EL (cell line): ENCODE measurements around the gene IQSEC1.
"Not testable (repeated sequence)": the region's sequence is repeated elsewhere in the genome, so short reads cannot be mapped to it uniquely, and the experiment has no call there.

Source experiments
- DNase-seq: peaks from one replicate; pipeline ENCODE4 v3.0.0-alpha.2; 2016

Gene IQSEC1

DNA sequence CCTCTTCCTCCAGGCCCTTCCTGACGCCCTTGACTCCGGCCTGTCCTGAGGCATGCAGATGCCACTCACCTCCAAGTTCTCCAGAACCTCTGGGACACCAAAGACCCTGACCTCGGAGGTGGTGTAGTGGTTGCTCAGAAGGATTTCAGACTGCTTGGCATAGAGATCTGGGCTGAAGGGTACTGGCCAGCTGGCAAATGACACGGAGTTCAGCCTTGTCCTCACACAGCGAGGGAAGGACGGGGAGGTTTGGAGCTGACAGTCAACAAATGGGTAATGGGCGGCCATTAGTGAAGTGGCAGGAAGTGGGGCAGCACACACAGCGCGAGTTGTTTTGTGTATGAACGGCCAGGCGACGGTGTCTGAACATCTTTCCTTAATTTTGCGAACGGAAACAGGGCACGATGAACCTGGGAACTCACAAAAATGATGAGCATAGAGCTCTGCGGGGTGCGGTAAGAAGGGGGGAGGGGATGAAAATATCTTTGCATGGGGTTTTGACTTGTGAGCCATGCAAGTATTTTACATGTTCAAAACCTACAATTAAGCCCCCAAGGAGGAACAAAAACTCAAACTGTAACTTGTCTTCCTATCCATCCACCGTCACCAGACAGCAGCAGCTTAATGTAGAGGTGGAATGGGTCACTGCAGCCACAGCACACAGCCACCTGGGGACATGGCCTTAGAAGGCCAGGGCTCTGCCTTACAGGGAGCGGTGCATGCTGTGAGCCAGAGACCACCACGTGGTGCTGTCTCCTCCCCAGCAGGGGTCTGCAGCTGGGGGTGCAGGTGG lies 188.2 kb downstream of the IQSEC1 start:
- DNase-seq: no peak

DNA sequence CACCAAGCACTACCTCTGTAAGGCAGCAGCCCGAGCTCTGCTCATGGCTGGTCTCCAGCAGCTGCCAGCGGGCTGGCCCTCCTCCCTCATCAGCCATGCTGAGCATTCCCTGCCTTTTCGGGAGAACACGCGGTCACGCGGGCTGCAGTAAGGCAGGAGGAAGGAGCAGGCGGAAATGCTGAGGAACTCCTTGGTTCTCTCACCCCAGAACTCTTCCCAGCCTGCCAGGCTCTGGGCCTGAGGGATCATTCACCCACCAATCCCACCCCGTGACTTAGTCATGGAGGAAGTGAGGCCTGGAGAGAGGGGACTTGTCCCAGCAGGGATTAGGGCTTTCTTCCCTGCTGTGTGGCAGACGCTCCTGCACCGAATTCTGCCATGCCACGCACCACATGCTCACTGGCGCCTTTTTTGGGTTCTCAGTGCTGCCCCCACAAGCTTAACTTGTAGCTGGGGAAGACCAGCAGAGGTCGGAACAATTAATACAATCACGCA lies 189.0 kb downstream of the IQSEC1 start:
- DNase-seq: peak; percentile 25

DNA sequence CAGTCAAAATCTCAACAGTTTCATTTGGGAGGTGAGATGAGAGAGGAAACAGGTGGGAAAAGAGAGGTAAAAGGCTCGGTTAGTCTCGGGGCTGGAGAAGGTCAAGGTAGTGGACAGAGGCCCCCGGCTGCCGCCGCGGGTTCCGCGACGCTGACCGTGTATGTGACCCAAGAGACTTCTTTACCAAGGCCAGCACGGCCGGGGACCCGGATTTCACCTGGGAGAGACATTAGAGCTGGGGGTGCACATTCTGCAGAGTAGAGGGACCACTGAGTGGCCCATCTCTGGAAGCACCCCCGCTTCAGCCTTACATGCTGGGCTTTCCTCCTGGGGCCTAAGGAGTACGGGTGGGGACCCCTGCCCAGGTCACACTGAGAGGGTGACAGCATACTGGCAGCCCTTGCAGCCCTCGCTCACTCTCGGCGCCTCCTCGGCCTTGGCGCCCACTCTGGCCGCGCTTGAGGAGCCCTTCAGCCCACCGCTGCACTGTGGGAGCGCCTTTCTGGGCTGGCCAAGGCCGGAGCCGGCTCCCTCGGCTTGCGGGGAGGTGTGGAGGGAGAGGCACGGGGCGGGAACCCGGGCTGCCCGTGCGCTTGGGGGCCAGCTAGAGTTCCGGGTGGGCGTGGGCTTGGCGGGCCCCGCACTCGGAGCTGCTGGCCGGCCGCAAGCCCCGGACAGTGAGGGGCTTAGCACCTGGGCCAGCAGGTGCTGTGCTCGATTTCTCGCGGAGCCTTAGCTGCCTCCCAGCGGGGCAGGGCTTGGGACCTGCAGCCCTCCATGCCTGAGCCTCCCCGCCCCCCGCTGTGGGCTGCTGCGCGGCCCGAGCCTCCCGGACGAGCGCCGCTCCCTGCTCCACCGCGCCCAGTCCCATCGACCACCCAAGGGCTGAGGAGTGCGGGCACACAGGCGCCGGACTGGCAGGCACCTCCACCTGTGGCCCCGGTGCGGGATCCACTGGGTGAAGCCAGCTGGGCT lies 190.6 kb downstream of the IQSEC1 start:
- no peak for DNase-seq

DNA sequence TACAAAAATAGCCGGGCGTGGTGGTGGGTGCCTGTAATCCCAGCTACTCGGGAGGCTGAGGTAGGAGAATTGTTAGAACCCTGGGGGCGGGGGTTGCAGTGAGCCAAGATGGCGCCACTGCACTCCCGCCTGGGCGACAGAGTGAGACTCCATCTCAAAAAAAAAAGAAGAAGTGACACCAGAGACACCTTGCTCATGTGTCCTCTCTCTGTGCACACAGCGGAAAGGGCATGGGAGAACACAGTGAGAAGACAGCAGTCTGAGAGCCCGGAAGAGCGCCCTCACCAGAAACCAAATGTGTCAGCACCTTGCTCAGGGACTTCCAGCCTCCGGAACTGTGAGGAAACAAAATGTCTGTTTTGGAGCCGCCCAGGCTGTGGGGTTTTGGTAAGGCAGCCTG lies 191.4 kb downstream of the IQSEC1 start:
- DNase-seq: not testable (repeated sequence)

DNA sequence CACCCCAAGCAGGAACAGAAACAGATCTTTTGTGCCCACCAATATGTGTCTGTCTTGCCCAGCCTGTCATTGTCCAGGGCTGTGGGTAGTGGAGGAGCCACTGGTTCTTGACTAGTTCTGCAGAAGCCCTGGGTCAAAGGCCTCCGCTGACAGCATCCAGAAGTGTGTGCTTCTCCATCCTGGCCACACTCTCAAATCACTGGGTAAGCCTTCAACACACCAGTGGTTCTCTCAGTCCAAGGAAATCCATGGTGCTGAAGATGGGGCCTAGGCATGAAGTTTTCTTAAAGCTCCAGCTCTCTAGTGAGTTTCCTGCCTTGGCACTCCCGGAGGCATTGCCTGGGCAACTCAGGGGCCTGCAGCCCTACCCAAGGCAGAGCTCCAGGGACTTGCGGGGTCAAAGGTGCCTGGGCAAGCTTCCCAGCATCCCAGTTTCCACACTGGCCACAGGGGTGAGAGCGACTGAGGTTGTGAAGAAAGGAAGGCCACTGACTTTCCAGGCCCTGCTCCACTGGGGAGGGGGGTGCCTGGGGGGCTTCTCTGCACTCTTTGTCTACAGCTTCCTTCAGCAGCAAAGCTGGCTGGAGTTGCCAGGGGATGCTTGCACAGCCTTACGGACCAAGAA lies 193.9 kb downstream of the IQSEC1 start:
- DNase-seq: no peak

DNA sequence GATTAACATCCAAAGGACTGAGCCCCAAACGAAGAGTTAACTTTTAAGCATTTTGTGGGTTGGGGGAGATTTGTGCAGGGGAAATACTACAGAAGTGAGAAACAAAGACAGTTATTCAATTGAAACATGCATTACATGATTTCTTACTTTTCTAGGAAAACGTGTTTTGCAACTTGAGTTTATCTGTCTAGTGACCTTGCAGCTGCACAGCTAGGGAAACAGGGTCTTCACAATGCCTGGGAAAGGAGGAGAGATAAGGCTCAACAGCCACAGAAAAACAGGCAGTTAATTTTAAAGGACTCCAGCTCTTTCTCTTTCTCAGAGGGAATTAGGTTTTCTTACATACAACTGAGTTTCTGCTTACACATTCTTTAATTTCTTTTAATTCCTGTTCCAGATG lies 194.5 kb downstream of the IQSEC1 start:
- not testable (repeated sequence) for DNase-seq

DNA sequence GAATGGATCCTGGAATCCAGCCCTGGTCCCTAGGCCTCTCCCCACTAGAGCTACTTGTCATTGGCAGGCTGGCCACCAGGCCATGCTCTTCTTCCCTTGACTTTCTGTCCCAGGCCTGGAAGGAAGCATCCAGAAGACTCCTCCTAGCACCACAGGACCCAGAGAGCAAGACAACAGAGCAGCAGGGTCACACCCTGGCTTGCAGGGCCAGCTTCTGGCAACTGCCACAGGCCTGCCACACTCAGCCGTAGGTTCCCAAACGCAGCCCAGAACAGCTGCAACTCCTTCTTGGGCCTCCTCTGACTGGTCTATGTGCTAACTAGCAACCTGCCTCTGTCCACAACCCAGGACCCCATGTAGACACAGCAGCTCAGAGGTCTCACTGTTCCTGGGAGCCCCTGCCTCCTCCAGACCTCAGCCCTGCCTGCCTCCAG lies 195.1 kb downstream of the IQSEC1 start:
- DNase-seq: no peak

DNA sequence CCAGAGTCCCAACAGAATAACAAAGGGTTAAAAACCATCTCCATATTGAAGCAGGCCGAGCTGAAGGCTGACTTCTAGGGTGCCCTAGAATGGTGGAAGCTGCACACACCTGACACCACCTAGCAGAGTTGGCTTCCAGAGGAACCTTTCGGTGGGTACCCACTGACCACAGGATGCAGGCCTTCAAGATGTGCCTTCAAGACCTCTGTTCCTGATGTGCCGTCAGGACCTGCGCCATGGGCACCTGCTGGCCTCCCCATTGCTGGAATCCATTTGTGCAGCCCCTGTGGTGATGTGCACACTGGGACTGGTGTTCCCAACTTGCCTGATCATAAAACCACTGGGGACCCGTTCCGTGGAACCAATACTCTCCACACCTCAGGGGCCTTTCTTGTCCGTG lies 196.2 kb downstream of the IQSEC1 start:
- DNase-seq: no peak

DNA sequence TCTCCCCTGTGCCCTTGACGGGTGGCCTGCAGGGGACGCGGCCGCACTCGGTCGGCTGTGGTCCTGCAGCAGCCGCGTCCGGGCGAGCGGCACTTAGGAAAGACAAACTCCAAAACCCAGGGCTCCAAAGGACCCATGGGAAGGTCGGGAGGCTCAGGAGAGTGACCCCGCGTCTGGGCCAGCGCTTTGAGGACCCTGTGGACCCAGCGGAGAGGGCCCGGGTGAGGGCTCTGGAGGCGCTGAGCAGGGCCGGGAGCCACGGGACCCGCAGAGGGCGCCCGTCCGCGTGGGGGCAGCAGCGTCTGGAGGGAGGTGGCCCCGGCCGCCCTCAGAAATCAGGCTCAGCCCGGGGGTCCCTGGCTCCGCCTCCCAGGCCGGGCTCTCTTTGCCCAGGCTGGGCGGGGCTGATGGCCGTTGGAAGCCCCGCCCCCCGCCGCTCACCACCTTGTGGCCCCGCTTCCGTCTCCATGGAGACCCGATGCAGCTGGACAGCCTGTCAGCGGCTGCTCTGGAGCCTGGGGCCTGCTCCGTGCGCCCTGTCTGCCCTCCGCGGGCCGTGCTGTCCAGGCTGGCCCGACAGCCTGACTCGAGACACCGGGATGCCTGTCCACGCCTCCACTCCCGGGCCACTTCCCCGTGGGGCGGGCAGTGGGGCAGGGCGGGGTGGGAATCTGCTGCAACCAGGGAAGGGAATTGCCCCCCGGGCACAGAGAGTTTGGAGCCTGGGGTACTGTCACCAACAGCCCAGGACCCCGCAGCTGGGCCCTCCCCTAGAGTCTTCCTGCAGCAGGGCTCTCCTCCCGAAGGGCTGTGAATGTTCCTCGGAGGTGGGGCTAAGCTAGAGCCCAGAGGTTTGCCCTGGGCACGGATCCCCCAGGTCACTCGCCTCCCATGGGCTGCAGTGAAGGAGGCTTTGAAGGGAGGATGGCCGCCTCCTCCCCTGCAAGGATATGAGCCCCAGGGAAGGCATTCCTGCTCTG lies 197.1 kb downstream of the IQSEC1 start:
- peak; percentile 59 for DNase-seq

DNA sequence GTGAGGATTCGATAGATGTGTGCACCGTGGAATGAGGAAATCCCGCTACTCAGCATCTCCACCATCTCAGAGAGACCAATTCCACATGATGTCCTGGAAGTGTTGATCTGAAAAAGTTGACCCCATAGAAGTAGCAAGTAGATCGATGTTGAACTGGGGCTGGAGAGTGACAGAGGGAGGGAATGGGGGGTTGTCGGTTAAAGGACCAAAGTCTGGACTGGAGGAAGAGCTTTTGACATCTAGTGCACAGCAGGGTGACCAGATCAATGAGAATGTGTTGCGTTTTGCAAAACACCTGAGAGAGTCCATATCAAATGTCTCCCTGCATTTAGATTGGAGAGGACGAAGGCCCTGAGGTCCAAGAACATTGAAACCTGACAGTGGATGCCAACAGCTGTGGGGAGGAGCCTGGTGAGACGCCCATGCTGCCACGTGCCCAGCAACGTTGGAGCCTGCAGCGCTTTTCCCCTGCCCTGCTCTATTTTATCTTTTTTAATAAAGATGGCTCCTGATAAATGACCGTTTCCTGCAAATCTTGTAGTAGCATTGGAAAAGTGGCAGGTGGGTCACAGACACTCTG lies 201.7 kb downstream of the IQSEC1 start:
- no peak for DNase-seq

DNA sequence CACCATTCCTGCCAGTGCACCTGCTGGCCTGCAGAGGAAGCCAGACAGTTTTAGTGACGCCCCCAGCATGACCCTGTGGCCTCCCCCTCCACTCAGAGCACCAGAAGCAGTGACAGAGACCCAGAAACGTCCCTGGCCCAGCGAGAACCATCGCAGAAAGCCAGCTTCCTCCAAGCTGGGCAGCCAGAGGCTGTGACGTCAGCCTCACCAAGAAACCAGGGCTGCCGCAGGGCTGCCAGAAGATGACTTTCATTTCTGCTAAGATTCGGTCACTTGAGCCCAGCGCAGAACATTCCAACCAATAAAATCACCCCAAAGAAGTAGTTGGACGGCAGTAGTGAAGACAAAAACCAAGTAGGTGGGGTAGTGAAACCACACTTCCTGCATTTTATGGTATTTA lies 202.3 kb downstream of the IQSEC1 start:
- peak; percentile 74 for DNase-seq

DNA sequence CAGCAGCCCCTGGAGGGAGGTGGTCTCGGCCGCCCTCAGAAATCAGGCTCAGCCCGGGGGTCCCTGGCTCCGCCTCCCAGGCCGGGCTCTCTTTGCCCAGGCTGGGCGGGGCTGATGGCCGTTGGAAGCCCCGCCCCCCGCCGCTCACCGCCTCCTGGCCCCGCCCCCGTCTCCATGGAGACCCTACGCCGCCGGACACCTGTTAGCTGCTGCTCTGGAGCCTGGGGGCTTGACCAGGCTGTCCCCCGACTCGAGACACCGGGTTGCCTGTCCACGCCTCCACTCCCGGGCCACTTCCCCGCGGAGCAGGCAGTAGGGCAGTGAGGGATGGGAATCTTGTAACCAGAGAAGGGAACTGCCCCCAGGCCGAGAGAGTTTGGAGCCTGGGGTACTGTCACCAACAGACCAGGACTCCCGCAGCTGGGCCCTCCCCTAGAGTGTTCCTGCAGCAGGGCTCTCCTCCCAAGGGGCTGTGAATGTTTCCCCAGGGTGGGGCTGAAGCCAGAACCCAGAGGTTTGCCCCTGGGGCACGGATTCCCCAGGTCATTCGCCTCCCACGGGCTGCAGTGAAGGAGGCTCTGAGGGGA lies 204.1 kb downstream of the IQSEC1 start:
- DNase-seq: peak; percentile 12

DNA sequence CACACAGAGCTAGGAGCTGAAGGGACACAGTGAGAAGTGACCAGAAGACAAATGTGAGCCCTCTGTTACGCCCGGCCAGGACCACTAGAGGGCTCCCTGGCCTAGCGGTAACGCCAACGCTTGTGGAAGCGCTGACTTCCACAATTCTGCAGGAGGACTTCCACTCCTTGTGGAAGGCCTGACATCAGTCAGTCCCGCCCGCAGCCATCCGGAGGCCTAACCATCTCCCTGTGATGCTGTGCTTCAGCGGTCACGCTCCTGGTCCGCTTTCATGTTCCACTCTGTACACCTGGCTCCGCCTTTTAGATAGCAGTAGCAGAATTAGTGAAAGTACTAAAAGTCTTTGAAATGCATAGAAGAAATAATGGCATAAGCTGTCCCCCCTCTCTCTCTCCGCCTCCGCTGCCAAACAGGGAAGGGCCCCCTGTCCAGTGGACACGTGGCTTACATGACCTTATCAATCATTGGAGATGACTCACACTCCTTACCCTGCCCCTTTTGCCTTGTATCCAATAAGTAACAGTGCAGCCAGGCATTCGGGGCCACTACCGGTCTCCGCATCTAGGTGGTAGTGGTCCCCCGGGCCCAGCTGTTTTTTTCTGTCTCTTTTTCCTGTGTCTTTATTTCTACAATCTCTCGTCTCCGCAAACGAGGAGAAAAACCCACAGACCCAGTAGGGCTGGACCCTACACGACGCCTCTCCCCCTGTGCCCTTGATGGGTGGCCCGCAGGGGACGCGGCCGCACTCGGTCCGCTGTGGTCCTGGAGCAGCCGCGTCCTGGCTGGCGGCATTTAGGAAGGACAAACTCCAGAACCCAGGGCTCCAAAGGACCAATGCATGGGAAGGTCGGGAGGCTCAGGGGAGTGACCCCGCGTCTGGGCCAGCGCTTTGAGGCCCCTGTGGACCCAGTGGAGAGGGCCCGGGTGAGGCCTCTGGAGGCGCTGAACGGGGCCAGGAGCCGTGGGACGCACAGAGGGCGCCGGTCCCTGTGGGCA lies 204.9 kb downstream of the IQSEC1 start:
- peak; percentile 85 for DNase-seq

DNA sequence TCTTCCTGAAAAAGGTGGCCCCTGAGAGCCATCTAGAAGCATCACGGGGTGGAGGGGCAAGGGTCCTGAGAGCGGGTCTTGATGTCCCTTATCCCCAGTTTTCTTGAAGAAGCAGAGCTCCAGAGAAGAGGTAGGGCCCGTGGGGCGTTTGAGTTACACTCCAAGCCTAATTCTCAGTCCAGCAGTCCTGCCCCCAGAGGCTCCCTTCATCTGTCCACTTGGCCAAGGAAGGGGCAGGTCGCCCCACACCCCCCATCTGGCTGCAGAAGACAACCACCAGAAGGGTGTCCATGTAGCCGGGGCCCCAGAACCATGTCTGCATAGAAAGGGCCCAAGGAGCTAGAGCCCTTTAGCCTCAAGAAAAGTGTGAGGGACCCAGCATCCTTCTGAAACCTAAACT lies 206.4 kb downstream of the IQSEC1 start:
- no peak for DNase-seq

DNA sequence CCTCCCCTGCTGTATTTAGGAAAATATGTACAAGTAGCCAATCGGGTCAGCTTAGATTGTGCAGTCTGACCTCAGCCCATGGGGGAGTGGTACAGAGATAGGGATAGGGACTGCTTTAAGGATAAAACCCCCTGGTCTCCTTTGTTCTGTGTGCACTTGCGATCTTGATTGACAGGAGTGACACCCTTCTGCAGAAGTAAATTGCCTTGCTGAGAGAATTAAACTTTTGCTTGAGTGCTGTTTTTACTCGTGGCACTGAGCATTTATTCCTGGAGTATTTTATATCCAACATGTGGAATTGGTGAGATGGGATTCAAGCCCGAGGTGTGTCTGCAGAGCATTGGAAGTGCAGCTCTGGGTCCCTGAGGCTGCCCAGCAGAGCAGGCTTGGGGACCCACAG lies 208.0 kb downstream of the IQSEC1 start:
- no peak for DNase-seq

DNA sequence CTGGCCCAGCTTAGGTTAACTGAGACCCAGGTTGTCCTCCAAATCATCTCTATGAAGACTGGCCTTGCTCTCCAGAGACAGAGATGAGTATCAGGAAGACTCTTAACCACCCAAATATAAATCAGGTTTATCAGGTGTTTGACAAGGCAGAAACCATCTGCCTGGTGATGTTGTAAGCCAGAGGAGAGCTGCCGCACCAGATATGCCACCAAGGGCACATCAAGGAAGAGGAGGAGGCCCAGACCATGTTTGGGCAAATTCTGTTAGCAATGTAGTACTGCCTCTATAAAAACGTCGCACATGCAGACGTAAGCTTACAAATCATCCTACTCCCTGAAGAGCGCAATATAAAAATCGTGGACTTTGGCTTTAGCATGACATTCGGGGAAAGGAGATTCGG lies 210.8 kb downstream of the IQSEC1 start:
- DNase-seq: no peak

DNA sequence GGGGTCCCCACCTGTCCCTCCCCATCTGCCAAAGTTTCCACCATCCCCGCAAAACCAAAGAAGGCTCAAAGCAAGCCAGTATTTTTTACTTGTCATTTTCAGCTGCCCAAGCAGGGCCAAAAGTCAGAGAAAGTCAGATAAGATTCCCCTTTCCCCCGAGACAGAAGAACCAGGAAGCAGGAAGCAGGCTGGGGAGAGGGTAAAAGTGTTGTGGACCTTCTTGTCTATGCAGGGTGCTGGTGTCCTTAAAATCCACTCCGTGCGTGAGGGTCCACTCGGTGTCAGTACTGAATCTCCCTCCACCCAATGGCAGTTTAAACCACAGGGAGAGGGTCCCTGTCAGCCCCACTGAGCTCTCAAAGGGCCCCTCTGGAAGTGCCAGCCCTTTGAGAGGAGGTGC lies 211.6 kb downstream of the IQSEC1 start:
- no peak for DNase-seq

DNA sequence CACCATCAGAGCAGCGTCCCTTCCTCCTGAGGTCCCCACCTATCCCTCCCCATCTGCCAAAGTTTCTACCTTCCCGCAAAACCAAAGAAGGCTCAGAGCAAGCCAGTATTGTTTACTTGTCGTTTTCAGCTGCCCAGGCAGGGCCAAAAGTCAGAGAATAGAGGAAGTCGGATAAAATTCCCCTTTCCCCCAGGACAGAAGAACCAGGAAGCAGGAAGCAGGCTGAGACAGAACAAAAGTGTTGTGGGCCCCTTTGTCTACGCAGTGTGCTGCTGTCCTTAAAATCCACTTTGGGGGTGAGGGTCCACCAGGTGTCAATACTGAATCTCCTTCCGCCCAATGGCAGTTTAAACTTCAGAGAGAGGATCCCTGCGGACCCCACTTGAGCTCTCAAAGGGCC lies 213.4 kb downstream of the IQSEC1 start:
- DNase-seq: no peak

DNA sequence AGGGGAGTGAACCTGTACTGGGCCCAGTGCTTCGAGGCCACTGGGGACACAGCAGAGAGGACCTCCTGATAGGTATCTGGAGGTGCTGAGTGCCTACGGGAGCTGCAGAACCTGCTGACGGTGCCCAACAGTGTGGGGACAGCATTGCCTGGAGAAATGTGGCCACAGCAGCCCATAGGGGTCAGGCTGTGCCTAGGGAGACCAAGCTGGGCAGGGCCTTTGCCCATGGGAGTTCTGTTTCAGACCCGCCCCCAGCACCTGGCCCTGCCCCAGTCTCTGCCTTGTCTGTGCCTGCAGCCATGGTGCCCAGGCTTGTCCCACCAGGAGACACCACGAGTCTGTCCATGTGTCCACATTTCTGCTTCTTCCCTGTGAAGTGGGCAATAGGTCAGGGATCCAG lies 216.6 kb downstream of the IQSEC1 start:
- no peak for DNase-seq

DNA sequence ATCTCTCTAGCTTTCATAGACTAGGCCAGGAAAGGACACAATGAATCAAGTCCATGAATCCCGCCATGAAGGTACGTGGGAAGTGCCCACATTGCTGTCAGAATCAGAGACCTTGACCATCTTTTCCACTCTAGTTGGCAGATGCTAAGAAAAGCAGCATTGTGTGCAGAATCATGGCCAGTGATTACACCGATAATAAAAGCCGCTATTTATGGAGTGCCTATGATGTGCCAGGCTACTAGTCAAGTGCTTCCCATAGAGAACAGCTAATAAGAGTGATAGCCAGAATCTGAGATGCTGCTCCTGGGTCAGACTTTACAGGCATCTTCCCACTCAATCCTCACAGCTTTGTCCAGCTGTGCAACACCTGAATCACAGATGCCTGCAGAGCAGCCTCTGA lies 218.7 kb downstream of the IQSEC1 start:
- DNase-seq: no peak
